Left cardiac atrium (tissue), 4 donors: ENCODE measurements around the gene BPIFB1. TPM values are rescaled to one million over a fixed set of nuclear protein-coding genes. Genes with fewer than 3 reads are reported as not detected.

Experiments
- ATAC-seq, 2 donors: fragments of 200-7000 bp; cut with Tn5 transposase; one replicate each; pipeline ENCODE4 v1.9.1; 2020; ENCODE audit warnings: mild to moderate bottlenecking in 2 of 2, moderate library complexity in 2 of 2
- DNase-seq: peaks from one replicate; pipeline ENCODE4 v3.0.0-alpha.2; 2020
- intact Hi-C, 2 donors: fragments of 100-400 bp; cut with DNase I; formaldehyde crosslinking; loops; one replicate each; pipeline versions ENCODE4 v1.14.1 to v1.15.1; 2022 to 2023
- total RNA-seq, 2 donors: library from RNA; stranded (reverse); fragmentation: NEBNext Ultra II Directional; extraction: Animal tissue kit (Norgen Biotek cat#: 25700); gene quantifications; one replicate each; pipeline ENCODE4 v1.2.1, GENCODE V29; 2021
- donor health status: DM: no; HTN: yes; CAD: no.
- donor health status: DM: no; HTN: yes; CAD: no; lungs with severe emphysema.
- donor health status: DM: yes; HTN: yes; CAD: no.
- donor health status: Dilated cardiomyopathy.

Gene BPIFB1
- total RNA-seq, 2 donors from 2014 or later, result not detected

GRCh38 chr20:33348136-33348937 lies 65.3 kb downstream of the BPIFB1 start:
- intact Hi-C loops, result no loop called here
- ATAC-seq (no peak), DNase-seq (no peak)

GRCh38 chr20:33349493-33349892 lies 66.5 kb downstream of the BPIFB1 start:
- intact Hi-C loops, result no loop called here
- no peak for DNase-seq
- no peak for ATAC-seq

- DNase-seq, result no peak
- intact Hi-C loops, result no loop called here
- ATAC-seq, result no peak
Measured at GRCh38 chr20:33351696-33352095, 68.7 kb downstream of the BPIFB1 start.

- intact Hi-C loops, result no loop called here
- no peak for ATAC-seq
- no peak for DNase-seq
Measured at GRCh38 chr20:33352258-33353012, 69.4 kb downstream of the BPIFB1 start.

GRCh38 chr20:33353013-33353402 lies 70.0 kb downstream of the BPIFB1 start:
- no peak for DNase-seq
- intact Hi-C loops, result no loop called here
- no peak for ATAC-seq

Other genes with a start within 250 kb of the BPIFB1 start
- gene BPIFB3, start 229.3 kb upstream of the BPIFB1 start, total RNA-seq, result not detected
- not detected for gene BPIFB4, start 203.6 kb upstream of the BPIFB1 start, total RNA-seq
- not detected for gene BPIFA2, start 115.1 kb upstream of the BPIFB1 start, total RNA-seq
- not detected for gene BPIFA3, start 65.9 kb upstream of the BPIFB1 start, total RNA-seq
- gene BPIFA1, start 47.2 kb upstream of the BPIFB1 start, total RNA-seq, result not detected
- 10 to 100 TPM; 19.4 to 25.0 TPM for gene CDK5RAP1, start 118.3 kb downstream of the BPIFB1 start, total RNA-seq
- gene SNTA1, start 160.5 kb downstream of the BPIFB1 start, total RNA-seq, result 100 to 1,000 TPM; 134 to 148 TPM
- 10 to 100 TPM in 1 of 2 donors, 1 to 10 TPM in 1; 8.3 to 10.7 TPM for gene CBFA2T2, start 206.9 kb downstream of the BPIFB1 start, total RNA-seq